Measurements from ENCODE around the gene CNTN1. TPM values are rescaled to one million over a fixed set of nuclear protein-coding genes. Genes with fewer than 3 reads are reported as not detected.
"Not testable (repeated sequence)": the region's sequence is repeated elsewhere in the genome, so short reads cannot be mapped to it uniquely, and the experiment has no call there.

CNTN1 gene
- total and polyA plus RNA-seq, 8 donors: 2.7 to 63.5 (median 45.8) TPM

DNA sequence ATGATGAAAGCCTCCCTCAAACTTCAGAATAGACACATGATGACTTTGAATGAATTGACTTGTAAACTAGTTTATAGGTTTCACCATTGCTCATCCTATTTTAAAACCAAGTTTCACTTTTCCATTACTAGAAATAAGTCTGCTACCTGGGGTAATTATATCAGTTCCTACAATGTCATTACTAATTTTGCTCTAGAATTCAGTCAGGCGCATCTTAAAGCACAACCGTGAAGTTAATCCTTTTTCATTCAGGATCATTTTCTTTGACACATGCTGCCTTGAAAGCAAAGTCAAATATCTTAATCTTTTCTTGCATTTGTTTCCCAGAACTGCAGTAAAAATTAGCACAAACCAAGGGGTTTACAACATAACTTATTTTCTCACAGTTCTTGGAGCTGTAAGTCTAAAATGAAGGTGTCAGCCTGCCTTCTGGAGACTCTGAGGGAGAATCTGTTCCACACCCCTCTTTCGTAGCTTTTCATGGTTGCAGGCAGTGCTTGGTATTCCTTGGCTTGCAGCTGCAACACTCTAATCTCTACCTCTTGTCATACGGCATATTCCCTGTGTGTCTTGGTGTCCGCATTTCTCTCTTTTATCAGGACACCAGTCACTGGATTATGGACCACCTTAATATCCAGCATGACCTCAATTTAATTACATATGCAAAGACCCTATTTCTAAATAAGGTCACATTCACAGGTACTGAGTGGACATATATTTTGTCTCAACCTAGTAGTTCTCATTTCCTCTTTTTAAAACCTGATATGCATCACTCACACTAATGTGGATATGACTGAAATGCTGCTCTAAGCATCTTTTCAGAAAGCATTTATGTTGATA is 381.6 kb downstream of the CNTN1 start:
- no peak for TF ChIP-seq CTCF (IDR thresholded peaks at IDR 0.05)
- DNase-seq (no peak), ATAC-seq (no peak)
- Histone ChIP-seq H3K27me3 (no peaks in the 10 kb centered on the region), H3K4me1 (no peaks in the 10 kb centered on the region), H3K9me3 (no peaks in the 10 kb centered on the region), H3K36me3 (no peaks in the 10 kb centered on the region), H3K27ac (no peak overlapping the region), H3K4me3 (no peak overlapping the region)
- intact Hi-C loops (cut with DNase I): no loop called here

GRCh38 chr12:41074473-41074769 is 382.2 kb downstream of the CNTN1 start:
- DNase-seq (no peak), ATAC-seq (no peak)
- H3K27ac ChIP-seq: no peak overlapping the region
- H3K27me3 ChIP-seq: no peaks in the 10 kb centered on the region
- no peaks in the 10 kb centered on the region for H3K4me1 ChIP-seq
- no peak for TF ChIP-seq CTCF (IDR thresholded peaks at IDR 0.05)
- peaks cover 0 to 2% of the 10 kb centered on the region in 2 donors for H3K9me3 ChIP-seq
- no peak overlapping the region for H3K4me3 ChIP-seq
- intact Hi-C loops (cut with DNase I): no loop called here
- H3K36me3 ChIP-seq: no peaks in the 10 kb centered on the region

DNA sequence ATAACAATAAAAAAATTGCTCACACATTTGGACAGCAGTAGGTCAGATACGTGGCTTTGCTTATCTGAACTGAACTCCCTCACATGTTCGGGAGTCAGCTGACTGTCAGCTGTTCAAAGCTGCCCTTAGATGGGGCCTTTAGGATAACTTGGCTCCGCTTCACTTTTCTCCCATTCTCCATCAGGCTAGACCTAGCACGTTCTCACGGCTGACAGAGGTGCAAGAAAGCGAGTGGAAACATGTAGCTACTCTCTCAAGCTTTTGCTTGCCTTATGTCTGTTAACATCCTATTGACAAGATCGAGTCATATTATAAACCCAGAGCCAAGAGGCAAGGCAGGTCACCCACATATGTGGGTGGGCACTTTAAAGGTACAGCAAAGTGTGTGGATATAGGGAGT is 383.9 kb downstream of the CNTN1 start:
- H3K36me3 ChIP-seq: no peaks in the 10 kb centered on the region
- no peak overlapping the region for H3K27ac ChIP-seq
- intact Hi-C loops (cut with DNase I): no loop called here
- no peak for DNase-seq
- peaks cover 0 to 15% of the 10 kb centered on the region in 2 donors for H3K9me3 ChIP-seq
- no peak overlapping the region for H3K4me3 ChIP-seq
- H3K4me1 ChIP-seq: no peaks in the 10 kb centered on the region
- H3K27me3 ChIP-seq: no peaks in the 10 kb centered on the region
- TF ChIP-seq CTCF (IDR thresholded peaks at IDR 0.05): no peak
- no peak for ATAC-seq

DNA sequence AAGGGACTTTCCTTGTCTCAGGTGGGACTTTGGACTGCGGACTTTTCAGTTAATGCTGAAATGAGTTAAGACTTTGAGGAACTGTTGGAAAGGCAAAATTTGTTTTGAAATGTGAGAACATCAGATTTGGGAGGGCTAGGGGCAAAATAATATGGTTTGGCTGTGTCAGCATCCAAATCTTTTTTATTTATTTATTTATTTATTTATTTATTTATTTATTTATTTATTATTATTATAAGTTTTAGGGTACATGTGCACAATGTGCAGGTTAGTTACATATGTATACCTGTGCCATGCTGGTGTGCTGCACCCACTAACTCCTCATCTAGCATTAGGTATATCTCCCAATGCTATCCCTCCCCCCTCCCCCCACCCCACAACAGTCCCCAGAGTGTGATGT is 389.0 kb downstream of the CNTN1 start:
- ATAC-seq: not testable (repeated sequence)

DNA sequence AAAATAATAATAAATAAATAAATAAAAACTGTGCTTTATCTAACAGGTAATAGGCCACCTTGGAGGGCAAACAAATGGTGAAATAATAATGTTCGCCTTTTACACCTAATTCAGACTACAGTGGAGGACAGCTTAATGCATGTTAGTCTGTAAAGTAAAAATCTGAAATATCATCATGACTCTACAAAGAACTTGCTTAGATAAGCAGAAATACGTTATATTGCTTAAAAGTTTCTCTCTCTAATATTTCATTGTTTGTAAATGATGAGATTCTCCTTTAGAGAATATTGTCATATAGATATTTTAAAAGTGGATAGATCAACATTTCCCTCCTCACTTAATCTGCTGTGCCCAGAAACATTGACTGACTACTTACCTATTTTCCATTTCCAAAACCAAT is 397.2 kb downstream of the CNTN1 start:
- Histone ChIP-seq H3K27ac (no peak overlapping the region), H3K36me3 (no peaks in the 10 kb centered on the region), H3K4me1 (no peaks in the 10 kb centered on the region), H3K4me3 (no peak overlapping the region), H3K9me3 (peaks cover 0 to 6% of the 10 kb centered on the region in 2 donors), H3K27me3 (no peaks in the 10 kb centered on the region)
- DNase-seq (no peak), ATAC-seq (no peak)
- intact Hi-C loops (cut with DNase I): no loop called here
- TF ChIP-seq CTCF (IDR thresholded peaks at IDR 0.05): no peak

More for the DNA sequence above, 389.0 kb downstream of the CNTN1 start:
- H3K27ac ChIP-seq; H3K36me3 ChIP-seq; DNase-seq; H3K27me3 ChIP-seq; H3K4me1 ChIP-seq; H3K4me3 ChIP-seq; intact Hi-C loops (cut with DNase I): not testable (repeated sequence)
- peaks cover 0 to 18% of the 10 kb centered on the region in 2 donors for H3K9me3 ChIP-seq

GRCh38 chr12:41092115-41092514 is 399.9 kb downstream of the CNTN1 start:
- no peaks in the 10 kb centered on the region for H3K4me1 ChIP-seq
- TF ChIP-seq CTCF (IDR thresholded peaks at IDR 0.05): no peak
- no peak overlapping the region for H3K27ac ChIP-seq
- H3K27me3 ChIP-seq: no peaks in the 10 kb centered on the region
- H3K9me3 ChIP-seq: peaks cover 0 to 4% of the 10 kb centered on the region in 2 donors
- no peaks in the 10 kb centered on the region for H3K36me3 ChIP-seq
- ATAC-seq: no peak
- H3K4me3 ChIP-seq: no peak overlapping the region
- intact Hi-C loops (cut with DNase I): no loop called here
- DNase-seq: no peak
